ENCODE results near the gene NACAD.

NACAD gene

GRCh38 chr7:45084901-45085618 lies 3.7 kb downstream of the NACAD start:
- H3K27ac ChIP-seq (replicated peaks): no peak overlapping the region
- H3K27me3 ChIP-seq (ENCODE audit: insufficient read depth, poor library complexity, severe bottlenecking): peaks cover 10% of the 10 kb centered on the region
- H3K4me3 ChIP-seq (replicated peaks; ENCODE audit: insufficient read depth, low read length): no peak overlapping the region
- no peak for DNase-seq (ENCODE audit: low read depth in 1 of 2, low spot score in 1 of 2)
- TF ChIP-seq POLR2AphosphoS5 (IDR thresholded peaks at IDR 0.05; ENCODE audit: low read depth) (no peak), GABPA (IDR thresholded peaks at IDR 0.05; ENCODE audit: low read depth) (no peak), SPI1 (IDR thresholded peaks at IDR 0.05; ENCODE audit: borderline replicate concordance, low read depth) (no peak)
- TF ChIP-seq, protein P1, sequence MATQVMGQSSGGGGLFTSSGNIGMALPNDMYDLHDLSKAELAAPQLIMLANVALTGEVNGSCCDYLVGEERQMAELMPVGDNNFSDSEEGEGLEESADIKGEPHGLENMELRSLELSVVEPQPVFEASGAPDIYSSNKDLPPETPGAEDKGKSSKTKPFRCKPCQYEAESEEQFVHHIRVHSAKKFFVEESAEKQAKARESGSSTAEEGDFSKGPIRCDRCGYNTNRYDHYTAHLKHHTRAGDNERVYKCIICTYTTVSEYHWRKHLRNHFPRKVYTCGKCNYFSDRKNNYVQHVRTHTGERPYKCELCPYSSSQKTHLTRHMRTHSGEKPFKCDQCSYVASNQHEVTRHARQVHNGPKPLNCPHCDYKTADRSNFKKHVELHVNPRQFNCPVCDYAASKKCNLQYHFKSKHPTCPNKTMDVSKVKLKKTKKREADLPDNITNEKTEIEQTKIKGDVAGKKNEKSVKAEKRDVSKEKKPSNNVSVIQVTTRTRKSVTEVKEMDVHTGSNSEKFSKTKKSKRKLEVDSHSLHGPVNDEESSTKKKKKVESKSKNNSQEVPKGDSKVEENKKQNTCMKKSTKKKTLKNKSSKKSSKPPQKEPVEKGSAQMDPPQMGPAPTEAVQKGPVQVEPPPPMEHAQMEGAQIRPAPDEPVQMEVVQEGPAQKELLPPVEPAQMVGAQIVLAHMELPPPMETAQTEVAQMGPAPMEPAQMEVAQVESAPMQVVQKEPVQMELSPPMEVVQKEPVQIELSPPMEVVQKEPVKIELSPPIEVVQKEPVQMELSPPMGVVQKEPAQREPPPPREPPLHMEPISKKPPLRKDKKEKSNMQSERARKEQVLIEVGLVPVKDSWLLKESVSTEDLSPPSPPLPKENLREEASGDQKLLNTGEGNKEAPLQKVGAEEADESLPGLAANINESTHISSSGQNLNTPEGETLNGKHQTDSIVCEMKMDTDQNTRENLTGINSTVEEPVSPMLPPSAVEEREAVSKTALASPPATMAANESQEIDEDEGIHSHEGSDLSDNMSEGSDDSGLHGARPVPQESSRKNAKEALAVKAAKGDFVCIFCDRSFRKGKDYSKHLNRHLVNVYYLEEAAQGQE (IDR thresholded peaks at IDR 0.05; ENCODE audit: insufficient replicate concordance, low read depth): no peak
- TF ChIP-seq, protein P2, sequence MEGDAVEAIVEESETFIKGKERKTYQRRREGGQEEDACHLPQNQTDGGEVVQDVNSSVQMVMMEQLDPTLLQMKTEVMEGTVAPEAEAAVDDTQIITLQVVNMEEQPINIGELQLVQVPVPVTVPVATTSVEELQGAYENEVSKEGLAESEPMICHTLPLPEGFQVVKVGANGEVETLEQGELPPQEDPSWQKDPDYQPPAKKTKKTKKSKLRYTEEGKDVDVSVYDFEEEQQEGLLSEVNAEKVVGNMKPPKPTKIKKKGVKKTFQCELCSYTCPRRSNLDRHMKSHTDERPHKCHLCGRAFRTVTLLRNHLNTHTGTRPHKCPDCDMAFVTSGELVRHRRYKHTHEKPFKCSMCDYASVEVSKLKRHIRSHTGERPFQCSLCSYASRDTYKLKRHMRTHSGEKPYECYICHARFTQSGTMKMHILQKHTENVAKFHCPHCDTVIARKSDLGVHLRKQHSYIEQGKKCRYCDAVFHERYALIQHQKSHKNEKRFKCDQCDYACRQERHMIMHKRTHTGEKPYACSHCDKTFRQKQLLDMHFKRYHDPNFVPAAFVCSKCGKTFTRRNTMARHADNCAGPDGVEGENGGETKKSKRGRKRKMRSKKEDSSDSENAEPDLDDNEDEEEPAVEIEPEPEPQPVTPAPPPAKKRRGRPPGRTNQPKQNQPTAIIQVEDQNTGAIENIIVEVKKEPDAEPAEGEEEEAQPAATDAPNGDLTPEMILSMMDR (IDR thresholded peaks at IDR 0.05; ENCODE audit: insufficient read depth, low read length): no peak

DNA sequence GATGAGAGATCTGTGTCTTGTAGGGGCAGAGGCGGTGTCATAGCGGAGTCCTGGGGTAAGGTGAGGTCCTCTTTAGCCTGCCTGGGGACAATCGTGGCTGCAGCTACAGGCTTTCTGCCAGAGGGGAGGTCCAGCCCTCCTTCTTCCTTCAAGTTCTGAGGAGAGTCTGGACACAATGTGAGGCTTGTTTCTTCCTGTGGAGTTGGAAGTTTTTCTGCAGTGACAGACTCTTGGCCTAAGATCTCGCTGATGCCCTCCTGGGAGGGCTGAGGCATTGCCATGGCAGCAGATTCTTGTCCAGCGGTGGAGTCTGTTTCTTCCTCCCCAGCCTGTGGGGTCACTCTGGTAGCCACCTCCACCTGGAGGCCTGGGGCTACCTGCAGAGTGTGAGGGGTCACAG lies 4.4 kb downstream of the NACAD start:
- no peak for DNase-seq (ENCODE audit: low read depth in 1 of 2, low spot score in 1 of 2)
- H3K27ac ChIP-seq (replicated peaks): no peak overlapping the region
- H3K4me3 ChIP-seq (replicated peaks; ENCODE audit: insufficient read depth, low read length): no peak overlapping the region
- peaks cover 5% of the 10 kb centered on the region for H3K27me3 ChIP-seq (ENCODE audit: insufficient read depth, poor library complexity, severe bottlenecking)
- TF ChIP-seq, protein P1 (IDR thresholded peaks at IDR 0.05; ENCODE audit: insufficient replicate concordance, low read depth): no peak
- TF ChIP-seq GABPA (IDR thresholded peaks at IDR 0.05; ENCODE audit: low read depth) (no peak), POLR2AphosphoS5 (IDR thresholded peaks at IDR 0.05; ENCODE audit: low read depth) (no peak), SPI1 (IDR thresholded peaks at IDR 0.05; ENCODE audit: borderline replicate concordance, low read depth) (no peak)
- TF ChIP-seq, protein P2 (IDR thresholded peaks at IDR 0.05; ENCODE audit: insufficient read depth, low read length): no peak

DNA sequence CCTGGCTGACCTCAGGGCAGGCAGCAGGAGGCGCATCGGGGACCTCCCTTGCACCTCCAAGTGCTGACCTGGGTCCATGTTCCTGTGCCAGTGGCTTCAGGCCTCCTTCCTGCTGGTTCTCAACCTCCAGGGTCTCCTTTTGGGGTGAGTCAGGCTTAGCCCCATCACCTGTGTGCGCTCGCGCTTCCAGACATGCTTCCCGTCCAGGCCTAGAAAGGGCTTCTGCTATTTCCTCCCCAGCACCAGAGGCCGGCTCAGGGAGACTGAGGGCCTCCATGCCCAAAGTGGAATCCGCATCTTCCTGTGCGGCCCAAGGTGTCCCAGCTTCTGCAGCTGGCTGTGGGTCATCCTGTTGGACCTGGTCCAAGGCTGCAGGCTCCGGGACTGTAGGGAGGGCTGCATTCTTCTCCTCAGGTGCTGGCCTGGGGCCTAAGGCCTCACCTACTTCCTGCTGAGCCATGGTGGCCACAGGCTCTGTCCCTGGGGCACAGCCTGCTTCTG lies 5.9 kb downstream of the NACAD start:
- TF ChIP-seq SPI1 (IDR thresholded peaks at IDR 0.05; ENCODE audit: borderline replicate concordance, low read depth): no peak
- TF ChIP-seq, protein P2 (IDR thresholded peaks at IDR 0.05; ENCODE audit: insufficient read depth, low read length): no peak
- TF ChIP-seq, protein P1 (IDR thresholded peaks at IDR 0.05; ENCODE audit: insufficient replicate concordance, low read depth): no peak
- TF ChIP-seq POLR2AphosphoS5 (IDR thresholded peaks at IDR 0.05; ENCODE audit: low read depth): no peak
- no peak for TF ChIP-seq GABPA (IDR thresholded peaks at IDR 0.05; ENCODE audit: low read depth)
- Histone ChIP-seq H3K4me3 (replicated peaks; ENCODE audit: insufficient read depth, low read length) (no peak overlapping the region), H3K27me3 (ENCODE audit: insufficient read depth, poor library complexity, severe bottlenecking) (no peaks in the 10 kb centered on the region), H3K27ac (replicated peaks) (no peak overlapping the region)
- DNase-seq (ENCODE audit: low read depth in 1 of 2, low spot score in 1 of 2): no peak
